ENCODE measurements around the gene ADGRA1. TPM values are rescaled to one million over a fixed set of nuclear protein-coding genes. Genes with fewer than 3 reads are reported as not detected.
"Not testable (repeated sequence)": the region's sequence is repeated elsewhere in the genome, so short reads cannot be mapped to it uniquely, and the experiment has no call there.

Gene ADGRA1
- total RNA-seq, 1 donor from 2014 or later, result not detected

GRCh38 chr10:133163889-133164815, 76.4 kb downstream of the ADGRA1 start:
- ATAC-seq (ENCODE audit: poor library complexity) (no peak), DNase-seq (no peak)
- intact Hi-C loops (cut with DNase I), result no loop called here

GRCh38 chr10:133164816-133165555, 77.3 kb downstream of the ADGRA1 start:
- intact Hi-C loops (cut with DNase I), result no loop called here
- no peak for DNase-seq

GRCh38 chr10:133165556-133166503, 78.1 kb downstream of the ADGRA1 start:
- ATAC-seq (ENCODE audit: poor library complexity) (no peak), DNase-seq (no peak)
- intact Hi-C loops (cut with DNase I), result no loop called here

More at GRCh38 chr10:133164816-133165555, 77.3 kb downstream of the ADGRA1 start:
- no peak for ATAC-seq (ENCODE audit: poor library complexity)

GRCh38 chr10:133166504-133166827, 78.7 kb downstream of the ADGRA1 start:
- DNase-seq (no peak), ATAC-seq (ENCODE audit: poor library complexity) (no peak)
- intact Hi-C loops (cut with DNase I), result no loop called here

- intact Hi-C loops (cut with DNase I), result no loop called here
- ATAC-seq (ENCODE audit: poor library complexity) (no peak), DNase-seq (no peak)
Observed at GRCh38 chr10:133166828-133167692, 79.3 kb downstream of the ADGRA1 start.

- DNase-seq, result no peak
- ATAC-seq (ENCODE audit: poor library complexity), result no peak
- intact Hi-C loops (cut with DNase I), result no loop called here
Observed at GRCh38 chr10:133167693-133168616, 80.2 kb downstream of the ADGRA1 start.

GRCh38 chr10:133168617-133169031, 80.9 kb downstream of the ADGRA1 start:
- intact Hi-C loops (cut with DNase I), result no loop called here
- no peak for ATAC-seq (ENCODE audit: poor library complexity)
- DNase-seq, result no peak

- ATAC-seq (ENCODE audit: poor library complexity) (no peak), DNase-seq (no peak)
- intact Hi-C loops (cut with DNase I), result no loop called here
Observed at GRCh38 chr10:133169173-133169947, 81.6 kb downstream of the ADGRA1 start.

- ATAC-seq (ENCODE audit: poor library complexity) (no peak), DNase-seq (no peak)
- intact Hi-C loops (cut with DNase I), result no loop called here
Observed at GRCh38 chr10:133170092-133170491, 82.4 kb downstream of the ADGRA1 start.

GRCh38 chr10:133173860-133174640, 86.3 kb downstream of the ADGRA1 start:
- ATAC-seq (ENCODE audit: poor library complexity) (no peak), DNase-seq (peak; percentile 30)
- intact Hi-C loops (cut with DNase I), result no loop called here

GRCh38 chr10:133174689-133175263, 87.1 kb downstream of the ADGRA1 start:
- no peak for DNase-seq
- intact Hi-C loops (cut with DNase I), result no loop called here
- ATAC-seq (ENCODE audit: poor library complexity), result no peak

- DNase-seq; intact Hi-C loops (cut with DNase I); ATAC-seq (ENCODE audit: poor library complexity): not testable (repeated sequence)
Observed at GRCh38 chr10:133175624-133176023, 87.9 kb downstream of the ADGRA1 start.

GRCh38 chr10:133176546-133176945, 88.8 kb downstream of the ADGRA1 start:
- ATAC-seq (ENCODE audit: poor library complexity) (no peak), DNase-seq (peak; percentile 5)
- intact Hi-C loops (cut with DNase I), result no loop called here

- intact Hi-C loops (cut with DNase I), result no loop called here
- ATAC-seq (ENCODE audit: poor library complexity), result no peak
- DNase-seq, result peak; percentile 14
Observed at GRCh38 chr10:133177380-133178157, 89.8 kb downstream of the ADGRA1 start.

All from Right ventricle myocardium superior (tissue), 1 donor.